ENCODE data around the gene SERTAD1.
"Not testable (repeated sequence)": the region's sequence is repeated elsewhere in the genome, so short reads cannot be mapped to it uniquely, and the experiment has no call there.

The SERTAD1 gene

DNA sequence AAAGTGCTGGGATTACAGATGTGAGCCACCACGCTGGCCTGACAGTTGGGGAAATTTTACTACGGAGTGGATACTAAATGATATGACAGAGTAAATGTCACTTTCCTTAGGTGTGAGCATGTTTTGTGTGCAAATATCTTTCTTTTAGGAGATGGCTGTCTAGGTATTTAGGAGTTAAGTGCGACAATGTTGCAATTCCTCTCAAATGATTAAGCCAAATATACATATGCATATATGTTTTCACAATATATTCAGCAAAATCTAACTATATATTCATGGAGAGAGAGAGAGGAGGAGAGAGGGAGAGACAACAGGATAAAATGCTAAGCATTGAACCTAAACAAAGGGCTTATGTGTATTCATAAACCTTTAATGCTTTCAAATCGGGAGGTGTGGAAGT lies 23.7 kb upstream of the SERTAD1 start:
- no peak for DNase-seq

DNA sequence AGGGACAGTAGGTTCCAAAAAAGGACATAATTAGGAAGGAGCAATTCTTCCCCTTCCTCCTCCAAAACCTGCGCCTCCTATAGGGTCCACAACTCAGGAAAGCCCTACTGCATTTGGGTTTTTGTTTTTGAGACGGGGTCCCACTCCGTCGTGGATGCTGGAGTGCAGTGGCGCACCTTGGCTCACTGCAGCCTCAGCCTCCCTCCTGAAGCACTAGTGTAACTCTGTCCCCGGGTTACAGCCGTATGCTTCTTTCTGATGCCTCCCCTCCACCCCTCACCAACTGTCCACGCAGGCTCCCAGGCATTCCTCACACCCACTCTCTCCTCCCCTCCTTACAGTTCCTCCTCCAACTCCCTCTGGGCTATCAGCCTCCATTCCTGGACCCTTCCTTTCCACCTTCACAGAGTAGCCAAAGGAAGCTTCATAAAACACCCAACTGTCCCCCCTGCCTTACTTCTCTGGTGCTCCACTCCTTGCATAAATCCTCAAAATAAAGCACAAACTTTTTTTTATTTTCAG lies 20.5 kb upstream of the SERTAD1 start:
- no peak for DNase-seq

DNA sequence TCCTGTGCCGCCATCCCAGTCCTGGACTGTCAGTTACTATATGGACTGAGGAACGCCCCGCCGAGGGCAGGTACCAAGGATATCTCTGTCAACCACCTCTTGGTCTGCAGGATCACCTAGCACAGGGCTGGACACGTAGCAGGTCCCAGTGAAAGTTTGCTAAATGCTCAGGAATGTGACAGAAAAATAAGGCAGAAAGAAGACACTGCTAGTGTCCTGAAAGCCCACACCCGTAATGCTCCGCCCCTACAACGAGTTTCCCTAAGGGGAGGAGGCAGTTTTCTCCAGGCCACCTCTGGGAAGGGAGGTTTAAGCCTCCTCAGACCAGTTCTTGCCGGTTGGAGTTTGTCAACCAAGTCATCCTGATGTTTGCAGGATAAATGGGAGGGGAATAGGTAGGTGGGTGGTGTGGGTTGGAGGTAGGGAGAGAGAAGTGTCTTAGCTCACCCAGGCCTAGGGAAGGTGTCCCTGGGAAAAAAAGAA lies 20.0 kb upstream of the SERTAD1 start:
- DNase-seq, result no peak

GRCh38 chr19:40444825-40445312 lies 19.1 kb upstream of the SERTAD1 start:
- no peak for DNase-seq

- peak; percentile 96 for DNase-seq
Observed at GRCh38 chr19:40444000-40444824, 18.4 kb upstream of the SERTAD1 start, which contains the start of gene SERTAD3. TSS of gene SERTAD3 (minus strand) at chr19:40444335. CDS start at chr19:40442080, 2,255 bp downstream.

GRCh38 chr19:40443131-40443999 lies 17.6 kb upstream of the SERTAD1 start:
- peak; percentile 99 for DNase-seq

- DNase-seq, result no peak
Observed at GRCh38 chr19:40442328-40443130, 16.7 kb upstream of the SERTAD1 start.

GRCh38 chr19:40441719-40442253 lies 16.0 kb upstream of the SERTAD1 start:
- DNase-seq, result no peak

GRCh38 chr19:40438284-40438683 lies 12.5 kb upstream of the SERTAD1 start:
- DNase-seq, result no peak

- peak; percentile 30 for DNase-seq
Observed at GRCh38 chr19:40433391-40434216, 7.8 kb upstream of the SERTAD1 start.

DNA sequence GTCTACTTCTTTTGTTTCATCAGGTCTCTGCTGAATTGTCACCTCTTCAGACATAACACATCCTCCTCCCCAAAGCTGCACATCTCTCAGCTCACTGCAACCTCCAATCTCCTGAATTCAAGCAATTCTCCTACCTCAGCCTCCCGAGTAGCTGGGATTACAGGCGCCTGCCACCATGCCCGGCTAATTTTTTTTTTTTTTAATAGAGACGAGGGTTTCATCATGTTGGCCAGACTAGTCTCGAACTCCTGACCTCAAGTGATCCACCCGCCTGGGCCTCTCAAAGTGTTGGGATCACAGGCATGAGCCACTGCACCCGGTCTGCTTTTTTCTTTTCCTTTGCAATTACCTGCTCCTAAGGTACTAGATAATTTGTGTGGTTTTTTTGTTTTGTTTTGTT lies 7.0 kb upstream of the SERTAD1 start:
- DNase-seq, result not testable (repeated sequence)

DNA sequence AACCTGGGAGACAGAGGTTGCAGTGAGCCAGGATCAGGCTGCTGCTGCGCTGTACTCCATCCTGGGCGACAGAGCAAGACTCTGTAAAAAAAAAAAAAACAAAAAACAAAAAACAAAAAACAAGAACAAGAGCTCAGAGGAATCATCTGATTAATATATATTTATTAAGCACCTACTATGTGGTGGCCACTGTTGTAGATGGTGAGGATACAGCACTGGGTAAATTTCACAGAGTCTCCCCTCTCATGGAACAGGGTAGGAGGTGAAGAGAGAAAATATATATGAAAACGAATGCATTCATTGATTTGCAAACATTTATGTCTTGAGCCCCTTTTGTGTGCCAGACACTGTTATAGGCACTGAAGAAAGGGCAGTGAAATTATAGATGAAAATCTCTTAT lies 5.9 kb upstream of the SERTAD1 start:
- no peak for DNase-seq

- not testable (repeated sequence) for DNase-seq
Observed at GRCh38 chr19:40430242-40430641, 4.5 kb upstream of the SERTAD1 start.

DNA sequence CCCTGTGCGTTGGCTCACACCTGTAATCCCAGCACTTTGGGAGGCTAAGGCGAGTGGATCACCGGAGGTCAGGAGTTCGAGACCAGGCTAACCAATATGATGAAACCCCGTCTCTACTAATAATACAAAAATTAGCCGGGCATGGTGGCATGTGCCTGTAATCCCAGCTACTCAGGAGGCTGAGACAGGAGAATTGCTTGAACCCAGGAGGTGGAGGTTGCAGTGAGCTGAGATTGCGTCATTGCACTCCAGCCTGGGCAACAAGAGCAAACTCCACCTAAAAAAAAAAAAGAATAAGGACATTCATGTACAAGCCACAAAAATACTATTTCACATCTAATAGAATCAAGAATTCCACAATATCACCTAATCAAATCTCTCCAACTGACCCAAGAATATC lies 2.4 kb upstream of the SERTAD1 start:
- not testable (repeated sequence) for DNase-seq

- no peak for DNase-seq
Observed at GRCh38 chr19:40424637-40425449, 949 bp downstream of the SERTAD1 start.

DNA sequence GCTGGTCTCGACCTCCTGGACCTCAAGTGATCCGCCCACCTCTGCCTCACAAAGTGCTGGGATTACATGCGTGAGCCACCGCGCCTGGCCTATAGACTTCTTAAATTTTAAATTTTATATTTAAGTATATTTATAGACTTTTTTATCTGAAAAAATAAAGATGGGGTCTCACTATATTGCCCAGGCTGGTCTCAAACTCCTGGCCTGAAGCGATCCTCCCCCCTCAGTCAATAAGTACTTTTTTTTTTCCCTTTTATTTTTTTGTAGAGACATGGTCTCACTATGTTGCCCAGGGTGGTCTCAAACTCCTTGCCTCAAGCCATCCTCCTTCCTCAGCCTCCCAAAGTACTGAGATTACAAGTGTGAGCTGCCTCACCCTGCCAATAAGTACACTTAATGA lies 1.9 kb downstream of the SERTAD1 start:
- DNase-seq, result no peak

DNA sequence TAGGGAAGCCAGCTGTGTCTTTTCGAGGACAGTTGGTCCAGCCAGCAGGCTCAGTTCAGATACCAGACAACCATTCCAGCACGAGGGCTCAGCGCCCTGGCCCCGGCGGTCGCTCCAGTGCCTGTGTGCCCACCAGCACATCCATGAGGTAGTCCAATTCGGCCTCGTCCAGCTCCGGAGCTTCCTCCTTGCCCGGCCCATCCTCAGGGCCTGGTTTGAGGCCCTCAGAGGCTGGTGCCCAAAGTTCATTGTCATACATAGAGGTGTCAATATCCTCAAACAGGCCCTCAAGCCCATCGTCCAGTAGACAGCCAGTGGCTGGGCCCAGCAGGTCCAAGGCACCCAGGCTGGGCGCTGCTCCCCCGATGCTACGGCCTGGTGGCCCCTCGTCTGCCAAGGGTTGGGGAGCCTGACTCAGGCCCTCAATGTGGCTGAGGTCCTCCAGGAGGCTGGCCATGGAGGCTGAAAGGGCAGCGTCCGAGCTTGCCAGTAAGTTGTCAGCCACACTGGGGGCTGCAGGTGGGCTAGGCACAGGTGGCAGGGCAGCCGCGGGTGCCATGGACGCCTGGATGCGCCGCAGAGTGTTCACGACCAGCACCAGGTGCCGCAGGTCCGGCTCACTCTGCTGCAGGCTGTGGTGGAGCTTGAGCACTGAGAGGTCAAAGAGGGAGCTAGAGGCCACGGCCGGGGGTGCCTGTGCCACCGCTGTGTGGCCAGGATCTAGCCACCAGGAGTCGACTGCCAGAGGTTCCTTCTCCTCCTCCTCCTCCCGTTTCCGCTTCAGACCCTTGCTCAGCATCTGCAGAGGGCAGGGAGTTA lies 2.8 kb downstream of the SERTAD1 start:
- no peak for DNase-seq

- no peak for DNase-seq
Observed at GRCh38 chr19:40421993-40422747, 3.6 kb downstream of the SERTAD1 start.

All from activated CD4-positive, alpha-beta T cell treated with anti-CD3 and anti-CD28 coated beads, Interleukin-2, amount 50 U/mL, for 1 hour (primary cell).